Measurements from ENCODE around the gene PPFIBP2. TPM values are rescaled to one million over a fixed set of nuclear protein-coding genes. Genes with fewer than 3 reads are reported as not detected.

Gene PPFIBP2
- total and polyA plus RNA-seq, 2 of the 13 experiments (the other 11 are each of a cell fraction or from before 2014, with no cell fraction given) = 15.0 to 52.5 TPM

DNA sequence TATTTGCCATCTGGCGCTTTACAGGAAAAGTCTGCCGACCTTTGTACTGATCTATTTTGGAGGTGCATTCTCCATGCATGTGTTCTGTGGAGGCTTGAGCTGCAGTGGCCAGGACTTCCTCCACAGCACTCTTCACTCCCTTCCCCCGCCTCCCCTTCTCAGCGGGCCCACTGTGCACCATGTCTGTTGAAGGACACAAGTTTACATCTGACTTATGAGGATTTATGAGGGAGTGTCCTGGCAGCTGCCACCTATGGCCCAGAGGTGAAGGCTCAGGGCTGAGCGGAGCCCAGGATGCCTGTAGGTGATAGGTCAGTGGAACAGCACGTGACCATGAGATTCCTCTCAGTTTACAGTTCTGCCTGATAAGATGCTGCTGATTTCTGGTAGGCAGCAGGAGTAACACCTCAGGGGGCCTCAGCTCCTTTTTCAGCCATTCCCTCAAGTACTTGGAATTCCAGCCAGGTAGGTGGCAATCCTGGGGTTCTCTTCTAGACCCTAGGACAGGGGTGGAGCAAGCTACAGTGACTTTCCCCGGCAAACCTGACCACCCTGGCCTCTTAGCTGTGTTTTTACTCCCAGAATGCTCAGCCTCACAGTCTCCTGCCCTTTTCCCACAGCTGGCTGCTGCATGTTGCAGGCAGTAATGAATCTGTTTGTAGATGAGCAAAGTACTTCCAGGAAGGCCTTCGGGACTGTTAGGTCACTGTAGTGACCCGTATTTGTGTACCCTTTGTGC is 59.9 kb downstream of the PPFIBP2 start (continued):
- TF ChIP-seq, protein P1, sequence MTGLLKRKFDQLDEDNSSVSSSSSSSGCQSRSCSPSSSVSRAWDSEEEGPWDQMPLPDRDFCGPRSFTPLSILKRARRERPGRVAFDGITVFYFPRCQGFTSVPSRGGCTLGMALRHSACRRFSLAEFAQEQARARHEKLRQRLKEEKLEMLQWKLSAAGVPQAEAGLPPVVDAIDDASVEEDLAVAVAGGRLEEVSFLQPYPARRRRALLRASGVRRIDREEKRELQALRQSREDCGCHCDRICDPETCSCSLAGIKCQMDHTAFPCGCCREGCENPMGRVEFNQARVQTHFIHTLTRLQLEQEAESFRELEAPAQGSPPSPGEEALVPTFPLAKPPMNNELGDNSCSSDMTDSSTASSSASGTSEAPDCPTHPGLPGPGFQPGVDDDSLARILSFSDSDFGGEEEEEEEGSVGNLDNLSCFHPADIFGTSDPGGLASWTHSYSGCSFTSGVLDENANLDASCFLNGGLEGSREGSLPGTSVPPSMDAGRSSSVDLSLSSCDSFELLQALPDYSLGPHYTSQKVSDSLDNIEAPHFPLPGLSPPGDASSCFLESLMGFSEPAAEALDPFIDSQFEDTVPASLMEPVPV (CRISPR knock-in tag; IDR thresholded peaks at IDR 0.05) = no peak
- TF ChIP-seq MED13 (CRISPR knock-in tag; IDR thresholded peaks at IDR 0.05) (no peak), NR2F6 (IDR thresholded peaks at IDR 0.05) (no peak; the same call in 1 of the 2 replicates), NR2F6 (CRISPR knock-in tag; IDR thresholded peaks at IDR 0.05) (peak; percentile 45), ZMYM4 (CRISPR knock-in tag; IDR thresholded peaks at IDR 0.05) (peak; percentile 89), ZNF569 (CRISPR knock-in tag; IDR thresholded peaks at IDR 0.05; ENCODE audit: borderline replicate concordance) (no peak), ZSCAN9 (CRISPR knock-in tag; IDR thresholded peaks at IDR 0.05; ENCODE audit: borderline replicate concordance) (peak; percentile 62; the same call in 1 of the 2 replicates), RNF2 (conservative IDR thresholded peaks at IDR 0.05; ENCODE audit: low read depth) (no peak), POLR2AphosphoS5 (IDR thresholded peaks at IDR 0.05; ENCODE audit: low read depth, low read length) (peak; percentile 49), SIX4 (CRISPR knock-in tag; IDR thresholded peaks at IDR 0.05) (peak; percentile 36; the same call in 1 of the 2 replicates), ZNF724P (CRISPR knock-in tag; IDR thresholded peaks at IDR 0.05; ENCODE audit: borderline replicate concordance) (no peak), ZNF143 (CRISPR knock-in tag; IDR thresholded peaks at IDR 0.05) (peak; percentile 78), GATAD1 (CRISPR knock-in tag; IDR thresholded peaks at IDR 0.05) (no peak), RFXAP (CRISPR knock-in tag; IDR thresholded peaks at IDR 0.05; ENCODE audit: borderline replicate concordance) (0 out of 2 replicates have a peak, but pooled peaks have one; percentile 49), EP300 (IDR thresholded peaks at IDR 0.05; ENCODE audit: low read depth in 2 of 2, low read length in 2 of 2) (peak; percentile 40 to 77; a peak in 2 of 4 replicates), EP300 (CRISPR knock-in tag; IDR thresholded peaks at IDR 0.05; ENCODE audit: borderline replicate concordance) (peak; percentile 73; the same call in 1 of the 2 replicates), ZNF720 (CRISPR knock-in tag; IDR thresholded peaks at IDR 0.05) (no peak), ZNF350 (CRISPR knock-in tag; IDR thresholded peaks at IDR 0.05; ENCODE audit: borderline replicate concordance, low read depth) (peak; percentile 60; the same call in 1 of the 2 replicates), ZC3H13 (CRISPR knock-in tag; IDR thresholded peaks at IDR 0.05) (0 out of 2 replicates have a peak, but pooled peaks have one; percentile 68), HOXA7 (CRISPR knock-in tag; IDR thresholded peaks at IDR 0.05) (no peak), SIN3B (IDR thresholded peaks at IDR 0.05; ENCODE audit: low read length) (no peak), TBX2 (CRISPR knock-in tag; IDR thresholded peaks at IDR 0.05; ENCODE audit: borderline replicate concordance) (peak; percentile 83), NFE2L1 (CRISPR knock-in tag; IDR thresholded peaks at IDR 0.05; ENCODE audit: borderline replicate concordance) (no peak)
- TF ChIP-seq, protein P2, sequence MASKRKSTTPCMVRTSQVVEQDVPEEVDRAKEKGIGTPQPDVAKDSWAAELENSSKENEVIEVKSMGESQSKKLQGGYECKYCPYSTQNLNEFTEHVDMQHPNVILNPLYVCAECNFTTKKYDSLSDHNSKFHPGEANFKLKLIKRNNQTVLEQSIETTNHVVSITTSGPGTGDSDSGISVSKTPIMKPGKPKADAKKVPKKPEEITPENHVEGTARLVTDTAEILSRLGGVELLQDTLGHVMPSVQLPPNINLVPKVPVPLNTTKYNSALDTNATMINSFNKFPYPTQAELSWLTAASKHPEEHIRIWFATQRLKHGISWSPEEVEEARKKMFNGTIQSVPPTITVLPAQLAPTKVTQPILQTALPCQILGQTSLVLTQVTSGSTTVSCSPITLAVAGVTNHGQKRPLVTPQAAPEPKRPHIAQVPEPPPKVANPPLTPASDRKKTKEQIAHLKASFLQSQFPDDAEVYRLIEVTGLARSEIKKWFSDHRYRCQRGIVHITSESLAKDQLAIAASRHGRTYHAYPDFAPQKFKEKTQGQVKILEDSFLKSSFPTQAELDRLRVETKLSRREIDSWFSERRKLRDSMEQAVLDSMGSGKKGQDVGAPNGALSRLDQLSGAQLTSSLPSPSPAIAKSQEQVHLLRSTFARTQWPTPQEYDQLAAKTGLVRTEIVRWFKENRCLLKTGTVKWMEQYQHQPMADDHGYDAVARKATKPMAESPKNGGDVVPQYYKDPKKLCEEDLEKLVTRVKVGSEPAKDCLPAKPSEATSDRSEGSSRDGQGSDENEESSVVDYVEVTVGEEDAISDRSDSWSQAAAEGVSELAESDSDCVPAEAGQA (IDR thresholded peaks at IDR 0.05; ENCODE audit: low read depth) = no peak
- TF ChIP-seq, protein P2 (CRISPR knock-in tag; IDR thresholded peaks at IDR 0.05; ENCODE audit: borderline replicate concordance) = no peak
